Measurements from ENCODE around the gene LYL1. TPM values are rescaled to one million over a fixed set of nuclear protein-coding genes. Genes with fewer than 3 reads are reported as not detected.

LYL1 gene
- total and polyA plus RNA-seq, 2 donors (not counting 3 experiments of a cell fraction or from before 2014, with no cell fraction given) = 74.4 to 87.3 TPM

- Histone ChIP-seq H3K9ac (replicated peaks; ENCODE audit: extremely low read depth, insufficient read depth, low read length) (no peak overlapping the region), H3K79me2 (ENCODE audit: control insufficient read depth, insufficient read depth, low read length) (no peaks in the 10 kb centered on the region), H3K36me3 (ENCODE audit: control insufficient read depth in 2 of 2, extremely low read depth in 1 of 2, insufficient read depth in 2 of 2, low read length in 2 of 2) (peaks cover 0 to 2% of the 10 kb centered on the region in 2 experiments), H3K4me1 (ENCODE audit: control insufficient read depth, extremely low read depth, insufficient read depth, low read length) (peaks cover 4% of the 10 kb centered on the region), H3K4me2 (ENCODE audit: insufficient read depth, low read length) (no peak overlapping the region), H3K4me3 (replicated peaks in 1 of 3; ENCODE audit: insufficient read depth in 1 of 3, low read depth in 1 of 3, low read length in 3 of 3) (no peak overlapping the region), H3K27ac (ENCODE audit: insufficient read depth, low read depth, low read length) (no peak overlapping the region), H4K20me1 (replicated peaks; ENCODE audit: control insufficient read depth, extremely low read depth, insufficient read depth, low read length) (no peaks in the 10 kb centered on the region), H3K9me3 (replicated peaks; ENCODE audit: control insufficient read depth, insufficient read depth, low read length) (no peaks in the 10 kb centered on the region), H3K9me1 (replicated peaks; ENCODE audit: control insufficient read depth, extremely low read depth, insufficient read depth, low read length) (no peaks in the 10 kb centered on the region), H2AFZ (ENCODE audit: low read depth, low read length) (no peak overlapping the region), H3K27me3 (ENCODE audit: control insufficient read depth in 2 of 2, insufficient read depth in 2 of 2, low read length in 2 of 2) (no peaks in the 10 kb centered on the region)
- BruUV-seq (replicated peaks) = no TSS peak
- ChIA-PET POLR2A (no interaction called here), CTCF (interaction anchor here (1.5 to 7.2 kb wide), 5 partner anchors 11 to 106 kb away, joined by 3 to 76 read pairs (median 16); no protein-coding TSS in a partner anchor)
- dilution Hi-C loops (cut with MboI; ENCODE audit: extremely low pct_ligation_motif_present, low sequenced_read_pairs) (no loop called here), intact Hi-C loops (cut with micrococcal nuclease) (no loop called here)
- no peak for TF ChIP-seq POLR2AphosphoS5 (IDR thresholded peaks at IDR 0.05; ENCODE audit: insufficient read depth, low read depth, low read length)
- no peak for TF ChIP-seq MYC (IDR thresholded peaks at IDR 0.05; ENCODE audit: low read depth, low read length)
- no peak for TF ChIP-seq JUN (IDR thresholded peaks at IDR 0.05; ENCODE audit: borderline replicate concordance, insufficient read depth, insufficient read length, low read depth)
- no peak for TF ChIP-seq FOS (IDR thresholded peaks at IDR 0.05; ENCODE audit: borderline replicate concordance, insufficient read depth, low read length)
- no peak for TF ChIP-seq GATA2 (IDR thresholded peaks at IDR 0.05; ENCODE audit: insufficient read depth, insufficient read length, low read depth, low read length)
- no peak for TF ChIP-seq POLR2A (IDR thresholded peaks at IDR 0.05; ENCODE audit: low read depth, low read length)
- no peak for TF ChIP-seq MAX (IDR thresholded peaks at IDR 0.05; ENCODE audit: insufficient read depth, insufficient read length)
- TF ChIP-seq EZH2 (IDR thresholded peaks at IDR 0.05; ENCODE audit: borderline replicate concordance, low read depth, low read length, severe bottlenecking) = no peak
- no peak for TF ChIP-seq CTCF (IDR thresholded peaks at IDR 0.05; ENCODE audit: extremely low read depth in 1 of 2, insufficient read depth in 1 of 2, low read depth in 1 of 2, low read length in 2 of 2)
- DNase-seq (ENCODE audit: low read depth, low spot score) (no peak), FAIRE-seq (no peak)
These were observed 19.0 kb downstream of the LYL1 start for GRCh38 chr19:13083627-13084026.

Data from endothelial cell of umbilical vein (primary cell).